ENCODE measurements around the gene SPINK5.

DNA sequence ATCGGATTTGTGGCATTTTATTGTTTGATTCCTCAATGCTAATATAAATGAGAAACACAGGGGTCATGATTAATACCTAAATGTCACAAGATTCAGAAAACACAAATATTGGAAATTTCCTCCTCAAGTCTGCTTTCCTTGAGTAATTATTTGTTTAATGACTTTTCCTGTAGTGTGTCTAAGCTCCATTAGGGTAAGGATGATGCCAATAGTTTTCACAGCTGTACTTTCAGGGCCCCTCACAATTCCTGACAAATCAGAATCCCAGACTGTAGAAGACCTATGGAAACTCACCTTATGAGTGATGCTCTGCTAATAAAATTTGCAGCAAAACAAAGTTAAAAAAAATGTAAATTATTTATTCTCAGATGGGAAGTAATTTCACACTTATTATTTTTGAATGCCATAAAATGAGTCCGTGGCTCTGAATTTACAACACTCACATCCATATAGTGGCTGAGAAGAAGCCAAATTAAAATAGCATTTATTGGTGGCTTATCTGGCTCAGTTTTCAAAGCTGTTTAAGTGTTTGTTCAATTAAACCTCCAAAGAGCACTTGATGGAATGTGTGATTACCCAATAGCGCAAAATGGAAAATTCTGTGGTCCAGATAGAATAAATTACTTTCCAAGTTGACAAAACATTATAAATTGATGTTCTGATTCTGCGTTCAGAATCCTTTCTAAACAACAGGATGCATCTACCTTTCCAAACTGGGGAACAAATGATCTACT, 102.9 kb downstream of the SPINK5 start:
- no peak for TF ChIP-seq ZNF10 (tag by site-specific recombination; IDR thresholded peaks at IDR 0.05)
- TF ChIP-seq WT1 (tag by site-specific recombination; IDR thresholded peaks at IDR 0.05), result no peak
- TF ChIP-seq, protein P1, sequence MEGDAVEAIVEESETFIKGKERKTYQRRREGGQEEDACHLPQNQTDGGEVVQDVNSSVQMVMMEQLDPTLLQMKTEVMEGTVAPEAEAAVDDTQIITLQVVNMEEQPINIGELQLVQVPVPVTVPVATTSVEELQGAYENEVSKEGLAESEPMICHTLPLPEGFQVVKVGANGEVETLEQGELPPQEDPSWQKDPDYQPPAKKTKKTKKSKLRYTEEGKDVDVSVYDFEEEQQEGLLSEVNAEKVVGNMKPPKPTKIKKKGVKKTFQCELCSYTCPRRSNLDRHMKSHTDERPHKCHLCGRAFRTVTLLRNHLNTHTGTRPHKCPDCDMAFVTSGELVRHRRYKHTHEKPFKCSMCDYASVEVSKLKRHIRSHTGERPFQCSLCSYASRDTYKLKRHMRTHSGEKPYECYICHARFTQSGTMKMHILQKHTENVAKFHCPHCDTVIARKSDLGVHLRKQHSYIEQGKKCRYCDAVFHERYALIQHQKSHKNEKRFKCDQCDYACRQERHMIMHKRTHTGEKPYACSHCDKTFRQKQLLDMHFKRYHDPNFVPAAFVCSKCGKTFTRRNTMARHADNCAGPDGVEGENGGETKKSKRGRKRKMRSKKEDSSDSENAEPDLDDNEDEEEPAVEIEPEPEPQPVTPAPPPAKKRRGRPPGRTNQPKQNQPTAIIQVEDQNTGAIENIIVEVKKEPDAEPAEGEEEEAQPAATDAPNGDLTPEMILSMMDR (tag by site-specific recombination; IDR thresholded peaks at IDR 0.05), result no peak
- no peak for TF ChIP-seq HOXA7 (CRISPR knock-in tag; IDR thresholded peaks at IDR 0.05; ENCODE audit: borderline replicate concordance)
- TF ChIP-seq, protein P2, sequence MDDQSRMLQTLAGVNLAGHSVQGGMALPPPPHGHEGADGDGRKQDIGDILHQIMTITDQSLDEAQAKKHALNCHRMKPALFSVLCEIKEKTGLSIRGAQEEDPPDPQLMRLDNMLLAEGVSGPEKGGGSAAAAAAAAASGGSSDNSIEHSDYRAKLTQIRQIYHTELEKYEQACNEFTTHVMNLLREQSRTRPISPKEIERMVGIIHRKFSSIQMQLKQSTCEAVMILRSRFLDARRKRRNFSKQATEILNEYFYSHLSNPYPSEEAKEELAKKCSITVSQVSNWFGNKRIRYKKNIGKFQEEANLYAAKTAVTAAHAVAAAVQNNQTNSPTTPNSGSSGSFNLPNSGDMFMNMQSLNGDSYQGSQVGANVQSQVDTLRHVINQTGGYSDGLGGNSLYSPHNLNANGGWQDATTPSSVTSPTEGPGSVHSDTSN (CRISPR knock-in tag; IDR thresholded peaks at IDR 0.05), result no peak
- no peak for TF ChIP-seq ZNF530 (tag by site-specific recombination; IDR thresholded peaks at IDR 0.05; ENCODE audit: low read depth)
- TF ChIP-seq, protein P3, sequence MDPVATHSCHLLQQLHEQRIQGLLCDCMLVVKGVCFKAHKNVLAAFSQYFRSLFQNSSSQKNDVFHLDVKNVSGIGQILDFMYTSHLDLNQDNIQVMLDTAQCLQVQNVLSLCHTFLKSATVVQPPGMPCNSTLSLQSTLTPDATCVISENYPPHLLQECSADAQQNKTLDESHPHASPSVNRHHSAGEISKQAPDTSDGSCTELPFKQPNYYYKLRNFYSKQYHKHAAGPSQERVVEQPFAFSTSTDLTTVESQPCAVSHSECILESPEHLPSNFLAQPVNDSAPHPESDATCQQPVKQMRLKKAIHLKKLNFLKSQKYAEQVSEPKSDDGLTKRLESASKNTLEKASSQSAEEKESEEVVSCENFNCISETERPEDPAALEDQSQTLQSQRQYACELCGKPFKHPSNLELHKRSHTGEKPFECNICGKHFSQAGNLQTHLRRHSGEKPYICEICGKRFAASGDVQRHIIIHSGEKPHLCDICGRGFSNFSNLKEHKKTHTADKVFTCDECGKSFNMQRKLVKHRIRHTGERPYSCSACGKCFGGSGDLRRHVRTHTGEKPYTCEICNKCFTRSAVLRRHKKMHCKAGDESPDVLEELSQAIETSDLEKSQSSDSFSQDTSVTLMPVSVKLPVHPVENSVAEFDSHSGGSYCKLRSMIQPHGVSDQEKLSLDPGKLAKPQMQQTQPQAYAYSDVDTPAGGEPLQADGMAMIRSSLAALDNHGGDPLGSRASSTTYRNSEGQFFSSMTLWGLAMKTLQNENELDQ (tag by site-specific recombination; IDR thresholded peaks at IDR 0.05; ENCODE audit: low read depth), result no peak
- no peak for TF ChIP-seq ZNF274 (IDR thresholded peaks at IDR 0.05; ENCODE audit: low read length)
- no peak for TF ChIP-seq ZNF274 (tag by site-specific recombination; IDR thresholded peaks at IDR 0.05; ENCODE audit: borderline replicate concordance)
- no peak for TF ChIP-seq ZNF785 (tag by site-specific recombination; IDR thresholded peaks at IDR 0.05)
- TF ChIP-seq SP7 (tag by site-specific recombination; IDR thresholded peaks at IDR 0.05), result no peak
